Right atrium auricular region (tissue), 2 donors: Measurements from ENCODE around the gene KPNA4. TPM values are rescaled to one million over a fixed set of nuclear protein-coding genes. Genes with fewer than 3 reads are reported as not detected.

ENCODE experiments used
- DNase-seq: peaks from one replicate; pipeline ENCODE4 v3.0.0-alpha.2; 2019; ENCODE audit warnings: low spot score
- H3K27ac ChIP-seq, 2 donors: fragments of 200-600 bp; sonication (generic); 1 replicate in 1 of 2; 2 replicates in 1 of 2; pipeline ENCODE4 v1.5.1; 2016 to 2019
- H3K27me3 ChIP-seq, 2 donors: fragments of 200-600 bp; sonication (generic); one replicate each; pipeline versions ENCODE4 v1.5.1 to v1.6.0; 2017 to 2019
- H3K36me3 ChIP-seq: fragments of 200-600 bp; sonication (generic); one replicate; pipeline ENCODE4 v1.5.1; 2016
- H3K4me1 ChIP-seq, 2 donors: fragments of 200-600 bp; sonication (generic); one replicate each; pipeline versions ENCODE4 v1.5.1 to v1.6.0; 2017 to 2019
- H3K4me3 ChIP-seq, 2 donors: fragments of 200-600 bp; sonication (generic); 1 replicate in 1 of 2; 2 replicates in 1 of 2; pipeline ENCODE4 v1.5.1; 2017 to 2019; ENCODE audit warnings: mild to moderate bottlenecking in 1 of 2, moderate library complexity in 1 of 2
- H3K9me3 ChIP-seq, 2 donors: fragments of 200-600 bp; sonication (generic); one replicate each; pipeline ENCODE4 v1.5.1; 2019
- CTCF ChIP-seq, 2 donors: fragments of 200-600 bp; sonication (generic); IDR thresholded peaks; one replicate each; pipeline ENCODE4 v1.5.1; 2019; ENCODE audit warnings: antibody characterized with exemption in 2 of 2
- total RNA-seq, 2 donors: library from RNA; depleted of rRNA; stranded (reverse); fragments of >200 nt; gene quantifications; one replicate each; pipeline ENCODE4 v1.1.0, GENCODE V29; 2016

Gene KPNA4
- total RNA-seq, 2 donors from 2014 or later = 36.1 to 44.4 TPM

- H3K27ac ChIP-seq = no peak overlapping the region
- no peak for DNase-seq
- no peak for TF ChIP-seq CTCF (IDR thresholded peaks at IDR 0.05)
- no peaks in the 10 kb centered on the region for H3K27me3 ChIP-seq
- H3K36me3 ChIP-seq = no peaks in the 10 kb centered on the region
- no peaks in the 10 kb centered on the region for H3K4me1 ChIP-seq
- H3K4me3 ChIP-seq = no peak overlapping the region
- peaks cover 0 to 1% of the 10 kb centered on the region in 2 donors for H3K9me3 ChIP-seq
Measured at GRCh38 chr3:160464971-160465370, 100.4 kb downstream of the KPNA4 start.

- Histone ChIP-seq H3K9me3 (no peaks in the 10 kb centered on the region), H3K27ac (no peak overlapping the region), H3K4me3 (no peak overlapping the region), H3K27me3 (no peaks in the 10 kb centered on the region), H3K36me3 (no peaks in the 10 kb centered on the region), H3K4me1 (no peaks in the 10 kb centered on the region)
- no peak for DNase-seq
- no peak for TF ChIP-seq CTCF (IDR thresholded peaks at IDR 0.05)
Measured at GRCh38 chr3:160464321-160464720, 101.0 kb downstream of the KPNA4 start.

GRCh38 chr3:160460033-160460432 is 105.3 kb downstream of the KPNA4 start:
- no peak for TF ChIP-seq CTCF (IDR thresholded peaks at IDR 0.05)
- Histone ChIP-seq H3K4me3 (no peak overlapping the region), H3K4me1 (no peaks in the 10 kb centered on the region), H3K27ac (no peak overlapping the region), H3K36me3 (no peaks in the 10 kb centered on the region), H3K9me3 (no peaks in the 10 kb centered on the region), H3K27me3 (no peaks in the 10 kb centered on the region)
- DNase-seq = no peak

- DNase-seq = no peak
- Histone ChIP-seq H3K9me3 (no peaks in the 10 kb centered on the region), H3K4me3 (no peak overlapping the region), H3K36me3 (no peaks in the 10 kb centered on the region), H3K27ac (no peak overlapping the region), H3K4me1 (no peaks in the 10 kb centered on the region), H3K27me3 (no peaks in the 10 kb centered on the region)
- no peak for TF ChIP-seq CTCF (IDR thresholded peaks at IDR 0.05)
Measured at GRCh38 chr3:160459450-160459970, 105.9 kb downstream of the KPNA4 start.

- no peak overlapping the region for H3K27ac ChIP-seq
- TF ChIP-seq CTCF (IDR thresholded peaks at IDR 0.05) = no peak
- H3K9me3 ChIP-seq = no peaks in the 10 kb centered on the region
- H3K4me1 ChIP-seq = no peaks in the 10 kb centered on the region
- no peak for DNase-seq
- no peak overlapping the region for H3K4me3 ChIP-seq
- no peaks in the 10 kb centered on the region for H3K27me3 ChIP-seq
- no peaks in the 10 kb centered on the region for H3K36me3 ChIP-seq
Measured at GRCh38 chr3:160458151-160458550, 107.2 kb downstream of the KPNA4 start.

GRCh38 chr3:160455846-160456245 is 109.5 kb downstream of the KPNA4 start:
- Histone ChIP-seq H3K27ac (no peak overlapping the region), H3K4me1 (no peaks in the 10 kb centered on the region), H3K4me3 (no peak overlapping the region), H3K27me3 (no peaks in the 10 kb centered on the region), H3K36me3 (no peaks in the 10 kb centered on the region), H3K9me3 (no peaks in the 10 kb centered on the region)
- DNase-seq = no peak
- no peak for TF ChIP-seq CTCF (IDR thresholded peaks at IDR 0.05)
